ENCODE measurements around the gene TSPAN13.

TSPAN13 gene

GRCh38 chr7:16753102-16753931 lies at the start of gene TSPAN13:
TSPAN13 (plus strand) TSS chr7:16753755; CDS start chr7:16753968, 213 bp downstream.
- in situ Hi-C loops (cut with MboI; ENCODE audit: low sequenced_read_pairs) = no loop called here

GRCh38 chr7:16708511-16708910 lies 45.0 kb upstream of the TSPAN13 start:
- in situ Hi-C loops (cut with MboI; ENCODE audit: low sequenced_read_pairs) = no loop called here

- in situ Hi-C loops (cut with MboI; ENCODE audit: low sequenced_read_pairs) = no loop called here
Measured at GRCh38 chr7:16708980-16709379, 44.6 kb upstream of the TSPAN13 start.

- in situ Hi-C loops (cut with MboI; ENCODE audit: low sequenced_read_pairs) = no loop called here
Measured at GRCh38 chr7:16710651-16711050, 42.9 kb upstream of the TSPAN13 start.

GRCh38 chr7:16711730-16712129 lies 41.8 kb upstream of the TSPAN13 start:
- in situ Hi-C loops (cut with MboI; ENCODE audit: low sequenced_read_pairs) = no loop called here

GRCh38 chr7:16712916-16713315 lies 40.6 kb upstream of the TSPAN13 start:
- in situ Hi-C loops (cut with MboI; ENCODE audit: low sequenced_read_pairs) = no loop called here

- in situ Hi-C loops (cut with MboI; ENCODE audit: low sequenced_read_pairs) = no loop called here
Measured at GRCh38 chr7:16715928-16716327, 37.6 kb upstream of the TSPAN13 start.

GRCh38 chr7:16718111-16718656 lies 35.4 kb upstream of the TSPAN13 start:
- in situ Hi-C loops (cut with MboI; ENCODE audit: low sequenced_read_pairs) = no loop called here

- in situ Hi-C loops (cut with MboI; ENCODE audit: low sequenced_read_pairs) = no loop called here
Measured at GRCh38 chr7:16719699-16720098, 33.9 kb upstream of the TSPAN13 start.

- in situ Hi-C loops (cut with MboI; ENCODE audit: low sequenced_read_pairs) = no loop called here
Measured at GRCh38 chr7:16721541-16721940, 32.0 kb upstream of the TSPAN13 start.

- in situ Hi-C loops (cut with MboI; ENCODE audit: low sequenced_read_pairs) = no loop called here
Measured at GRCh38 chr7:16724344-16724743, 29.2 kb upstream of the TSPAN13 start.

GRCh38 chr7:16726189-16726588 lies 27.4 kb upstream of the TSPAN13 start:
- in situ Hi-C loops (cut with MboI; ENCODE audit: low sequenced_read_pairs) = no loop called here

GRCh38 chr7:16727736-16728135 lies 25.8 kb upstream of the TSPAN13 start:
- in situ Hi-C loops (cut with MboI; ENCODE audit: low sequenced_read_pairs) = no loop called here

- in situ Hi-C loops (cut with MboI; ENCODE audit: low sequenced_read_pairs) = no loop called here
Measured at GRCh38 chr7:16728811-16729210, 24.7 kb upstream of the TSPAN13 start.

- in situ Hi-C loops (cut with MboI; ENCODE audit: low sequenced_read_pairs) = no loop called here
Measured at GRCh38 chr7:16729541-16729940, 24.0 kb upstream of the TSPAN13 start.

GRCh38 chr7:16730937-16731336 lies 22.6 kb upstream of the TSPAN13 start:
- in situ Hi-C loops (cut with MboI; ENCODE audit: low sequenced_read_pairs) = no loop called here

GRCh38 chr7:16732828-16733227 lies 20.7 kb upstream of the TSPAN13 start:
- in situ Hi-C loops (cut with MboI; ENCODE audit: low sequenced_read_pairs) = no loop called here

- in situ Hi-C loops (cut with MboI; ENCODE audit: low sequenced_read_pairs) = no loop called here
Measured at GRCh38 chr7:16734148-16734726, 19.3 kb upstream of the TSPAN13 start.

- in situ Hi-C loops (cut with MboI; ENCODE audit: low sequenced_read_pairs) = no loop called here
Measured at GRCh38 chr7:16735020-16735419, 18.5 kb upstream of the TSPAN13 start.

- in situ Hi-C loops (cut with MboI; ENCODE audit: low sequenced_read_pairs) = no loop called here
Measured at GRCh38 chr7:16738011-16738688, 15.4 kb upstream of the TSPAN13 start.

- in situ Hi-C loops (cut with MboI; ENCODE audit: low sequenced_read_pairs) = no loop called here
Measured at GRCh38 chr7:16739863-16740622, 13.5 kb upstream of the TSPAN13 start.

All from HL-60/S4 (cell line).